Stimulated activated CD8-positive, alpha-beta memory T cell treated with anti-CD3 and anti-CD28 coated beads, Interleukin-15, amount 100 ng/mL, for 1 hour (primary cell): Measurements from ENCODE around the gene PATJ.

Source experiments
- DNase-seq: peaks from one replicate; pipeline ENCODE4 v3.0.0-alpha.2; 2020; ENCODE audit warnings: low read depth

PATJ gene

GRCh38 chr1:62045574-62045973 lies 303.3 kb downstream of the PATJ start:
- DNase-seq: no peak

- DNase-seq: no peak
Observed at GRCh38 chr1:62046927-62047326, 304.6 kb downstream of the PATJ start.

- DNase-seq: no peak
Observed at GRCh38 chr1:62050165-62050564, 307.9 kb downstream of the PATJ start.

GRCh38 chr1:62052946-62053345 lies 310.7 kb downstream of the PATJ start:
- no peak for DNase-seq

GRCh38 chr1:62054188-62054587 lies 311.9 kb downstream of the PATJ start:
- no peak for DNase-seq

- DNase-seq: no peak
Observed at GRCh38 chr1:62057230-62057629, 314.9 kb downstream of the PATJ start.

- no peak for DNase-seq
Observed at GRCh38 chr1:62057641-62058290, 315.5 kb downstream of the PATJ start.

- no peak for DNase-seq
Observed at GRCh38 chr1:62058956-62059355, 316.7 kb downstream of the PATJ start.

GRCh38 chr1:62062087-62062486 lies 319.8 kb downstream of the PATJ start:
- DNase-seq: no peak

- DNase-seq: no peak
Observed at GRCh38 chr1:62064829-62065407, 322.6 kb downstream of the PATJ start.

GRCh38 chr1:62066713-62067112 lies 324.4 kb downstream of the PATJ start:
- DNase-seq: no peak

GRCh38 chr1:62068416-62068843 lies 326.1 kb downstream of the PATJ start:
- no peak for DNase-seq

- DNase-seq: no peak
Observed at GRCh38 chr1:62068978-62069377, 326.7 kb downstream of the PATJ start.

- no peak for DNase-seq
Observed at GRCh38 chr1:62070384-62071011, 328.2 kb downstream of the PATJ start.

- DNase-seq: no peak
Observed at GRCh38 chr1:62071695-62072094, 329.4 kb downstream of the PATJ start.

GRCh38 chr1:62076286-62076685 lies 334.0 kb downstream of the PATJ start:
- DNase-seq: no peak

- DNase-seq: no peak
Observed at GRCh38 chr1:62077821-62078220, 335.5 kb downstream of the PATJ start.

- DNase-seq: no peak
Observed at GRCh38 chr1:62082456-62083363, 340.4 kb downstream of the PATJ start.

GRCh38 chr1:62084310-62084890 lies 342.1 kb downstream of the PATJ start:
- DNase-seq: no peak

- DNase-seq: no peak
Observed at GRCh38 chr1:62088439-62088838, 346.2 kb downstream of the PATJ start.

GRCh38 chr1:62089570-62089969 lies 347.3 kb downstream of the PATJ start:
- DNase-seq: no peak

GRCh38 chr1:62090016-62090415 lies 347.7 kb downstream of the PATJ start:
- DNase-seq: no peak
